Ectodermal cell (in vitro differentiated cells): ENCODE results near the gene CHST8. TPM values are rescaled to one million over a fixed set of nuclear protein-coding genes. Genes with fewer than 3 reads are reported as not detected.

ENCODE experiments used
- H3K27ac ChIP-seq: 2 replicates; pipeline ENCODE4 v1.7.0; 2013; ENCODE audit warnings: mild to moderate bottlenecking, low read depth, low read length; ENCODE audit not compliant: insufficient read depth, poor library complexity, severe bottlenecking
- H3K27me3 ChIP-seq: 2 replicates; pipeline ENCODE4 v1.7.0; 2013; ENCODE audit warnings: mild to moderate bottlenecking, low read length; ENCODE audit not compliant: insufficient read depth, control insufficient read depth, poor library complexity, severe bottlenecking
- H3K36me3 ChIP-seq: one replicate; pipeline ENCODE4 v1.7.0; 2013; ENCODE audit warnings: low read length; ENCODE audit not compliant: control insufficient read depth, insufficient read depth
- H3K4me1 ChIP-seq: one replicate; pipeline ENCODE4 v1.7.0; 2013; ENCODE audit warnings: low read length; ENCODE audit not compliant: control insufficient read depth, insufficient read depth
- H3K4me3 ChIP-seq: 2 replicates; pipeline ENCODE4 v1.7.0; 2013; ENCODE audit warnings: low read depth, low read length, control low read depth; ENCODE audit not compliant: insufficient read depth
- H3K9me3 ChIP-seq: 2 replicates; pipeline ENCODE4 v1.7.0; 2013; ENCODE audit warnings: mild to moderate bottlenecking, low read length, moderate library complexity; ENCODE audit not compliant: control insufficient read depth
- WGBS, 2 experiments: methylation state at CpG; one replicate each; pipeline ENCODE4 v1.1.7; 2013; ENCODE audit warnings: missing lambda C conversion rate in 2 of 2; 5-methylcytosine and 5-hydroxymethylcytosine counted together
- polyA plus RNA-seq, 4 experiments: library from polyadenylated mRNA; stranded (reverse); fragments of 50-300 nt; gene quantifications; one replicate each; pipeline ENCODE4 v1.2.3, GENCODE V29; 2013

The CHST8 gene
- polyA plus RNA-seq (2013, experiment 1 of 4), result 1.1 TPM
- polyA plus RNA-seq (2013, experiment 2 of 4), result 1.3 TPM
- polyA plus RNA-seq (2013, experiment 3 of 4), result 1.5 TPM
- 1.4 TPM for polyA plus RNA-seq (2013, experiment 4 of 4)

GRCh38 chr19:33621811-33622504, at the start of gene CHST8:
Gene CHST8 (plus strand): TSS chr19:33621953. CDS start chr19:33689262, 67,309 bp downstream.
- H3K36me3 ChIP-seq, result no peaks in the 10 kb centered on the region
- no peak within 1 kb of the TSS for H3K27ac ChIP-seq
- peaks cover 85% of the 10 kb centered on the region for H3K27me3 ChIP-seq
- H3K4me3 ChIP-seq, result peak within 1 kb of the TSS; percentile 52
- peaks cover 10% of the 10 kb centered on the region for H3K4me1 ChIP-seq
- H3K9me3 ChIP-seq, result no peaks in the 10 kb centered on the region
- WGBS, 2 experiments, result 0% methylated on average over 96 of the region's 96 CpGs

GRCh38 chr19:33572929-33573328, 48.8 kb upstream of the CHST8 start:
- WGBS, 2 experiments, result 39 to 48% methylated on average over 2 of the region's 2 CpGs
- H3K27me3 ChIP-seq, result no peaks in the 10 kb centered on the region
- H3K27ac ChIP-seq, result no peak overlapping the region
- H3K4me1 ChIP-seq, result peaks cover 12% of the 10 kb centered on the region
- H3K4me3 ChIP-seq, result no peak overlapping the region
- H3K36me3 ChIP-seq, result no peaks in the 10 kb centered on the region
- no peaks in the 10 kb centered on the region for H3K9me3 ChIP-seq

GRCh38 chr19:33574824-33575223, 46.9 kb upstream of the CHST8 start:
- no peak overlapping the region for H3K4me3 ChIP-seq
- WGBS, 2 experiments, result 85 to 87% methylated on average over 1 of the region's 1 CpG
- H3K9me3 ChIP-seq, result no peaks in the 10 kb centered on the region
- no peak overlapping the region for H3K27ac ChIP-seq
- no peaks in the 10 kb centered on the region for H3K27me3 ChIP-seq
- no peaks in the 10 kb centered on the region for H3K36me3 ChIP-seq
- H3K4me1 ChIP-seq, result peaks cover 9% of the 10 kb centered on the region

GRCh38 chr19:33578697-33579096, 43.1 kb upstream of the CHST8 start:
- no peaks in the 10 kb centered on the region for H3K36me3 ChIP-seq
- H3K27me3 ChIP-seq, result no peaks in the 10 kb centered on the region
- H3K27ac ChIP-seq, result no peak overlapping the region
- H3K9me3 ChIP-seq, result no peaks in the 10 kb centered on the region
- 87 to 89% methylated on average over 3 of the region's 3 CpGs for WGBS, 2 experiments
- no peak overlapping the region for H3K4me3 ChIP-seq
- peaks cover 10% of the 10 kb centered on the region for H3K4me1 ChIP-seq

GRCh38 chr19:33580026-33580644, 41.6 kb upstream of the CHST8 start:
- no peak overlapping the region for H3K4me3 ChIP-seq
- 89 to 91% methylated on average over 10 of the region's 10 CpGs for WGBS, 2 experiments
- H3K4me1 ChIP-seq, result peaks cover 10% of the 10 kb centered on the region
- H3K9me3 ChIP-seq, result no peaks in the 10 kb centered on the region
- H3K36me3 ChIP-seq, result no peaks in the 10 kb centered on the region
- peak overlapping the region; percentile 16 for H3K27ac ChIP-seq
- no peaks in the 10 kb centered on the region for H3K27me3 ChIP-seq

- H3K4me1 ChIP-seq, result peaks cover 10% of the 10 kb centered on the region
- H3K9me3 ChIP-seq, result no peaks in the 10 kb centered on the region
- WGBS, 2 experiments, result 71 to 73% methylated on average over 8 of the region's 8 CpGs
- peak overlapping the region; percentile 16 for H3K27ac ChIP-seq
- no peaks in the 10 kb centered on the region for H3K36me3 ChIP-seq
- no peak overlapping the region for H3K4me3 ChIP-seq
- no peaks in the 10 kb centered on the region for H3K27me3 ChIP-seq
Observed at GRCh38 chr19:33580645-33581037, 41.1 kb upstream of the CHST8 start.

- peaks cover 10% of the 10 kb centered on the region for H3K4me1 ChIP-seq
- no peak overlapping the region for H3K4me3 ChIP-seq
- no peak overlapping the region for H3K27ac ChIP-seq
- no peaks in the 10 kb centered on the region for H3K36me3 ChIP-seq
- no peaks in the 10 kb centered on the region for H3K27me3 ChIP-seq
- WGBS, 2 experiments, result 76 to 82% methylated on average over 4 of the region's 4 CpGs
- peaks cover 4% of the 10 kb centered on the region for H3K9me3 ChIP-seq
Observed at GRCh38 chr19:33582914-33583313, 38.8 kb upstream of the CHST8 start.

GRCh38 chr19:33587150-33587549, 34.6 kb upstream of the CHST8 start:
- H3K4me3 ChIP-seq, result no peak overlapping the region
- 86 to 93% methylated on average over 2 of the region's 2 CpGs for WGBS, 2 experiments
- no peak overlapping the region for H3K27ac ChIP-seq
- H3K36me3 ChIP-seq, result no peaks in the 10 kb centered on the region
- no peaks in the 10 kb centered on the region for H3K4me1 ChIP-seq
- H3K27me3 ChIP-seq, result no peaks in the 10 kb centered on the region
- peaks cover 4% of the 10 kb centered on the region for H3K9me3 ChIP-seq

- Histone ChIP-seq H3K27ac (no peak overlapping the region), H3K27me3 (no peaks in the 10 kb centered on the region), H3K36me3 (no peaks in the 10 kb centered on the region), H3K4me1 (no peaks in the 10 kb centered on the region), H3K4me3 (no peak overlapping the region), H3K9me3 (peaks cover 4% of the 10 kb centered on the region)
- WGBS, 2 experiments, result no CpG with 5 or more reads among the region's 1 CpG
Observed at GRCh38 chr19:33590224-33590623, 31.5 kb upstream of the CHST8 start.

GRCh38 chr19:33595783-33596182, 26.0 kb upstream of the CHST8 start:
- 89 to 94% methylated on average over 1 of the region's 1 CpG for WGBS, 2 experiments
- no peak overlapping the region for H3K4me3 ChIP-seq

More at GRCh38 chr19:33595783-33596182, 26.0 kb upstream of the CHST8 start:
- H3K27me3 ChIP-seq, result no peaks in the 10 kb centered on the region
- H3K4me1 ChIP-seq, result no peaks in the 10 kb centered on the region
- H3K9me3 ChIP-seq, result no peaks in the 10 kb centered on the region
- no peak overlapping the region for H3K27ac ChIP-seq
- no peaks in the 10 kb centered on the region for H3K36me3 ChIP-seq
